Measurements from ENCODE around the gene ARSI. TPM values are rescaled to one million over a fixed set of nuclear protein-coding genes. Genes with fewer than 3 reads are reported as not detected.

ARSI gene
- total RNA-seq, 2 donors from 2014 or later, result 0.26 TPM; not detected in 1

- no peak overlapping the region for H3K27ac ChIP-seq
- intact Hi-C loops (cut with DNase I), result no loop called here
- TF ChIP-seq CTCF (IDR thresholded peaks at IDR 0.05) (no peak), POLR2A (IDR thresholded peaks at IDR 0.05) (no peak)
- WGBS, 2 donors, result 29 to 47% methylated on average over 6 to 10 of the region's 10 CpGs
- no peaks in the 10 kb centered on the region for H3K9me3 ChIP-seq
- DNase-seq, result peak in 2 of 4 donors; percentile 44 to 54
- no peak for ATAC-seq
- H3K4me3 ChIP-seq, result no peak overlapping the region
- no peaks in the 10 kb centered on the region for H3K36me3 ChIP-seq (replicated peaks in 1 of 2; ENCODE audit: insufficient read depth in 1 of 2, low read depth in 2 of 2)
- H3K4me1 ChIP-seq, result peaks cover 4% of the 10 kb centered on the region
- no peaks in the 10 kb centered on the region for H3K27me3 ChIP-seq
These were observed 7.5 kb downstream of the ARSI start for GRCh38 chr5:150295172-150295634.

- WGBS, 2 donors, result 91% methylated on average over 7 of the region's 10 CpGs; no CpG with 5 or more reads in 1 of the 2 donors
- ATAC-seq, result no peak
- H3K9me3 ChIP-seq, result no peaks in the 10 kb centered on the region
- intact Hi-C loops (cut with DNase I), result no loop called here
- TF ChIP-seq POLR2A (IDR thresholded peaks at IDR 0.05), result no peak
- TF ChIP-seq CTCF (IDR thresholded peaks at IDR 0.05), result no peak
- peaks cover 4% of the 10 kb centered on the region for H3K4me1 ChIP-seq
- H3K27ac ChIP-seq, result no peak overlapping the region
- no peak overlapping the region for H3K4me3 ChIP-seq
- H3K27me3 ChIP-seq, result no peaks in the 10 kb centered on the region
- H3K36me3 ChIP-seq (replicated peaks in 1 of 2; ENCODE audit: insufficient read depth in 1 of 2, low read depth in 2 of 2), result no peaks in the 10 kb centered on the region
- no peak for DNase-seq
These were observed 8.1 kb downstream of the ARSI start for GRCh38 chr5:150294551-150295071.

GRCh38 chr5:150293091-150293941, 9.4 kb downstream of the ARSI start:
- 76 to 83% methylated on average over 19 of the region's 19 CpGs for WGBS, 2 donors

GRCh38 chr5:150291388-150292385, 11.0 kb downstream of the ARSI start:
- DNase-seq, result no peak
- intact Hi-C loops (cut with DNase I), result no loop called here

More at GRCh38 chr5:150293091-150293941, 9.4 kb downstream of the ARSI start:
- intact Hi-C loops (cut with DNase I), result no loop called here
- no peak for ATAC-seq
- Histone ChIP-seq H3K4me1 (peaks cover 4% of the 10 kb centered on the region), H3K27ac (no peak overlapping the region), H3K36me3 (replicated peaks in 1 of 2; ENCODE audit: insufficient read depth in 1 of 2, low read depth in 2 of 2) (no peaks in the 10 kb centered on the region), H3K27me3 (no peaks in the 10 kb centered on the region), H3K4me3 (no peak overlapping the region), H3K9me3 (no peaks in the 10 kb centered on the region)
- no peak for TF ChIP-seq POLR2A (IDR thresholded peaks at IDR 0.05)
- no peak for TF ChIP-seq CTCF (IDR thresholded peaks at IDR 0.05)
- DNase-seq, result no peak

More at GRCh38 chr5:150291388-150292385, 11.0 kb downstream of the ARSI start:
- H3K27ac ChIP-seq, result no peak overlapping the region
- H3K4me1 ChIP-seq, result peaks cover 4% of the 10 kb centered on the region
- H3K9me3 ChIP-seq, result no peaks in the 10 kb centered on the region
- H3K36me3 ChIP-seq (replicated peaks in 1 of 2; ENCODE audit: insufficient read depth in 1 of 2, low read depth in 2 of 2), result no peaks in the 10 kb centered on the region
- no peak for ATAC-seq
- H3K27me3 ChIP-seq, result no peaks in the 10 kb centered on the region
- WGBS, 2 donors, result 67 to 83% methylated on average over 13 of the region's 13 CpGs
- no peak for TF ChIP-seq POLR2A (IDR thresholded peaks at IDR 0.05)
- TF ChIP-seq CTCF (IDR thresholded peaks at IDR 0.05), result no peak
- H3K4me3 ChIP-seq, result no peak overlapping the region
